Ascending aorta (tissue), 2 donors: ENCODE data around the gene CD36. TPM values are rescaled to one million over a fixed set of nuclear protein-coding genes. Genes with fewer than 3 reads are reported as not detected.

ENCODE experiments used
- DNase-seq, 2 donors: peaks; one replicate each; pipeline ENCODE4 v3.0.0-alpha.2; 2019; ENCODE audit warnings: low spot score in 2 of 2
- H3K27ac ChIP-seq, 2 donors: fragments of 200-600 bp; sonication (generic); one replicate each; pipeline ENCODE4 v1.5.1; 2016 to 2017; ENCODE audit warnings: mild to moderate bottlenecking in 1 of 2
- H3K27me3 ChIP-seq: fragments of 200-600 bp; sonication (generic); one replicate; pipeline ENCODE4 v1.5.1; 2017
- H3K36me3 ChIP-seq, 2 donors: fragments of 200-600 bp; sonication (generic); one replicate each; pipeline ENCODE4 v1.5.1; 2016
- H3K4me1 ChIP-seq, 2 donors: fragments of 200-600 bp; sonication (generic); one replicate each; pipeline ENCODE4 v1.5.1; 2016 to 2017; ENCODE audit warnings: mild to moderate bottlenecking in 1 of 2
- H3K4me3 ChIP-seq, 2 donors: fragments of 200-600 bp; sonication (generic); one replicate each; pipeline ENCODE4 v1.5.1; 2016 to 2017; ENCODE audit warnings: mild to moderate bottlenecking in 1 of 2
- H3K9me3 ChIP-seq, 2 donors: fragments of 200-600 bp; sonication (generic); one replicate each; pipeline ENCODE4 v1.5.1; 2016
- CTCF ChIP-seq, 3 experiments: fragments of 200-600 bp in 2 of 3; fragments of 450-650 bp in 1 of 3; sonication (generic) in 2 of 3; IDR thresholded peaks; one replicate each; pipeline ENCODE4 v1.5.1; 2016 to 2019; ENCODE audit warnings: antibody characterized with exemption in 3 of 3, mild to moderate bottlenecking in 1 of 3, moderate library complexity in 1 of 3
- intact Hi-C: fragments of 100-400 bp; cut with DNase I; formaldehyde crosslinking; loops from one replicate; pipeline ENCODE4 v1.15.1; 2023
- total RNA-seq: library from RNA; depleted of rRNA; stranded (reverse); fragments of >200 nt; gene quantifications from one replicate; pipeline ENCODE4 v1.1.0, GENCODE V29; 2016

Gene CD36
- total RNA-seq, 1 donor from 2014 or later = 302 TPM

- Histone ChIP-seq H3K4me3 (no peak overlapping the region), H3K27me3 (no peaks in the 10 kb centered on the region), H3K4me1 (no peaks in the 10 kb centered on the region), H3K9me3 (no peaks in the 10 kb centered on the region), H3K27ac (no peak overlapping the region), H3K36me3 (no peaks in the 10 kb centered on the region)
- no peak for DNase-seq
- intact Hi-C loops = no loop called here
- TF ChIP-seq CTCF (IDR thresholded peaks at IDR 0.05) = no peak
Observed at GRCh38 chr7:80608336-80608735, 30.1 kb upstream of the CD36 start.

GRCh38 chr7:80609751-80610150 is 28.7 kb upstream of the CD36 start:
- no peaks in the 10 kb centered on the region for H3K27me3 ChIP-seq
- no peaks in the 10 kb centered on the region for H3K9me3 ChIP-seq
- no peak overlapping the region for H3K27ac ChIP-seq
- no peak for TF ChIP-seq CTCF (IDR thresholded peaks at IDR 0.05)
- no peak for DNase-seq
- no peaks in the 10 kb centered on the region for H3K4me1 ChIP-seq
- intact Hi-C loops = no loop called here
- no peak overlapping the region for H3K4me3 ChIP-seq
- H3K36me3 ChIP-seq = no peaks in the 10 kb centered on the region

GRCh38 chr7:80611353-80611752 is 27.1 kb upstream of the CD36 start:
- Histone ChIP-seq H3K4me3 (no peak overlapping the region), H3K27me3 (no peaks in the 10 kb centered on the region), H3K9me3 (no peaks in the 10 kb centered on the region), H3K36me3 (no peaks in the 10 kb centered on the region), H3K4me1 (no peaks in the 10 kb centered on the region), H3K27ac (no peak overlapping the region)
- intact Hi-C loops = no loop called here
- no peak for TF ChIP-seq CTCF (IDR thresholded peaks at IDR 0.05)
- no peak for DNase-seq

- Histone ChIP-seq H3K4me1 (no peaks in the 10 kb centered on the region), H3K27me3 (no peaks in the 10 kb centered on the region), H3K36me3 (no peaks in the 10 kb centered on the region), H3K27ac (no peak overlapping the region), H3K9me3 (no peaks in the 10 kb centered on the region), H3K4me3 (no peak overlapping the region)
- DNase-seq = no peak
- intact Hi-C loops = no loop called here
- TF ChIP-seq CTCF (IDR thresholded peaks at IDR 0.05) = no peak
Observed at GRCh38 chr7:80611779-80612178, 26.7 kb upstream of the CD36 start.

- Histone ChIP-seq H3K27ac (no peak overlapping the region), H3K36me3 (no peaks in the 10 kb centered on the region), H3K4me3 (no peak overlapping the region), H3K9me3 (no peaks in the 10 kb centered on the region), H3K4me1 (no peaks in the 10 kb centered on the region), H3K27me3 (no peaks in the 10 kb centered on the region)
- no peak for TF ChIP-seq CTCF (IDR thresholded peaks at IDR 0.05)
- intact Hi-C loops = no loop called here
- no peak for DNase-seq
Observed at GRCh38 chr7:80612880-80613279, 25.6 kb upstream of the CD36 start.

GRCh38 chr7:80613519-80613918 is 24.9 kb upstream of the CD36 start:
- Histone ChIP-seq H3K9me3 (no peaks in the 10 kb centered on the region), H3K4me1 (no peaks in the 10 kb centered on the region), H3K27ac (no peak overlapping the region), H3K36me3 (no peaks in the 10 kb centered on the region), H3K4me3 (no peak overlapping the region), H3K27me3 (no peaks in the 10 kb centered on the region)
- no peak for TF ChIP-seq CTCF (IDR thresholded peaks at IDR 0.05)
- no peak for DNase-seq
- intact Hi-C loops = no loop called here
